CD4-positive, alpha-beta memory T cell (primary cell): ENCODE data around the gene FA2H. TPM values are rescaled to one million over a fixed set of nuclear protein-coding genes. Genes with fewer than 3 reads are reported as not detected.
"Not testable (repeated sequence)": the region's sequence is repeated elsewhere in the genome, so short reads cannot be mapped to it uniquely, and the experiment has no call there.

Source experiments
- CTCF ChIA-PET: fragments of 350-600 bp; sonication (Branson Sonifier 250); formaldehyde crosslinking; loops from one replicate; lab custom pipeline; 2021; ENCODE audit warnings: inconsistent platforms; ENCODE audit not compliant: partially characterized antibody; lab: Charles Lee
- POLR2A ChIA-PET: fragments of 350-600 bp; sonication (Branson Sonifier 250); formaldehyde crosslinking; loops from one replicate; lab custom pipeline; 2021; ENCODE audit not compliant: partially characterized antibody; lab: Charles Lee
- DNase-seq, 5 donors: peaks; one replicate each; pipeline versions ENCODE4 v3.0.0 to v3.0.0-alpha.2; 2020 to 2022; ENCODE audit warnings: mixed read lengths in 1 of 5
- H3K27ac ChIP-seq: one replicate; pipeline ENCODE4 v1.7.0; 2013; ENCODE audit warnings: low read depth, low read length
- H3K27me3 ChIP-seq: 2 replicates; pipeline ENCODE4 v1.7.0; 2013; ENCODE audit warnings: mild to moderate bottlenecking, low read length, moderate library complexity; ENCODE audit not compliant: insufficient read depth
- H3K36me3 ChIP-seq: 2 replicates; pipeline ENCODE4 v1.7.0; 2013; ENCODE audit warnings: mild to moderate bottlenecking, low read length, moderate library complexity; ENCODE audit not compliant: insufficient read depth
- H3K4me1 ChIP-seq: 2 replicates; pipeline ENCODE4 v1.7.0; 2013; ENCODE audit warnings: mild to moderate bottlenecking, low read length, moderate library complexity; ENCODE audit not compliant: insufficient read depth
- H3K4me3 ChIP-seq, 2 donors: one replicate each; pipeline ENCODE4 v1.7.0; 2013; ENCODE audit warnings: low read length in 2 of 2, mild to moderate bottlenecking in 1 of 2
- H3K9me3 ChIP-seq, 2 donors: one replicate each; pipeline ENCODE4 v1.7.0; 2013; ENCODE audit warnings: low read length in 2 of 2, control low read depth in 1 of 2; ENCODE audit not compliant: control insufficient read depth in 1 of 2
- H3K27ac Mint-ChIP-seq, 7 donors: one replicate each; pipeline ENCODE4 v1.8.0; 2020 to 2021; ENCODE audit warnings: mixed read lengths in 7 of 7, mild to moderate bottlenecking in 6 of 7, inconsistent platforms in 3 of 7, moderate library complexity in 3 of 7
- H3K27me3 Mint-ChIP-seq, 2 donors: one replicate each; pipeline ENCODE4 v1.8.0; 2020 to 2021; ENCODE audit warnings: mixed read lengths in 2 of 2
- H3K36me3 Mint-ChIP-seq, 2 donors: one replicate each; pipeline ENCODE4 v1.8.0; 2020 to 2021; ENCODE audit warnings: mixed read lengths in 2 of 2, inconsistent platforms in 1 of 2, mild to moderate bottlenecking in 1 of 2
- H3K4me1 Mint-ChIP-seq, 4 donors: one replicate each; pipeline ENCODE4 v1.8.0; 2020 to 2021; ENCODE audit warnings: mixed read lengths in 4 of 4, mild to moderate bottlenecking in 1 of 4
- H3K4me3 Mint-ChIP-seq, 8 donors: one replicate each; pipeline ENCODE4 v1.8.0; 2020 to 2021; ENCODE audit warnings: mixed read lengths in 8 of 8, mild to moderate bottlenecking in 7 of 8, moderate library complexity in 6 of 8, inconsistent platforms in 3 of 8
- H3K9me3 Mint-ChIP-seq, 8 donors: one replicate each; pipeline ENCODE4 v1.8.0; 2020 to 2021; ENCODE audit warnings: mixed read lengths in 8 of 8, mild to moderate bottlenecking in 5 of 8, inconsistent platforms in 3 of 8, moderate library complexity in 1 of 8
- intact Hi-C: fragments of 100-400 bp; cut with micrococcal nuclease; formaldehyde crosslinking; loops from one replicate; pipeline ENCODE4 v1.15.1; 2023
- polyA plus RNA-seq, 2 donors: library from polyadenylated mRNA; unstranded; fragments of 300-500 nt; fragmentation: Illumina TruSeq; gene quantifications; one replicate each; pipeline ENCODE4 v1.2.3, GENCODE V29; 2021
- total RNA-seq, 2 experiments: library from RNA; stranded (reverse); gene quantifications; one replicate each; pipeline ENCODE4 v1.2.3, GENCODE V29; 2021

FA2H gene
- total and polyA plus RNA-seq, 4 experiments from 2014 or later, result 0.17 to 0.21 TPM; not detected in 2

GRCh38 chr16:74800216-74800871 lies 25.7 kb upstream of the FA2H start:
- Mint-ChIP-seq H3K4me3 (no peak overlapping the region), H3K4me1 (no peaks in the 10 kb centered on the region), H3K36me3 (no peaks in the 10 kb centered on the region), H3K9me3 (peaks cover 2 to 27% (median 6%) of the 10 kb centered on the region in 8 donors), H3K27me3 (peaks cover 19 to 27% of the 10 kb centered on the region in 2 donors), H3K27ac (no peak overlapping the region)
- Histone ChIP-seq H3K4me1 (no peaks in the 10 kb centered on the region), H3K4me3 (no peak overlapping the region), H3K9me3 (no peaks in the 10 kb centered on the region), H3K27me3 (no peaks in the 10 kb centered on the region), H3K27ac (no peak overlapping the region), H3K36me3 (no peaks in the 10 kb centered on the region)
- ChIA-PET CTCF (no interaction called here), POLR2A (no interaction called here)
- DNase-seq, result no peak
- intact Hi-C loops, result no loop called here

GRCh38 chr16:74797414-74797813 lies 22.8 kb upstream of the FA2H start:
- DNase-seq, result no peak
- intact Hi-C loops, result no loop called here
- Mint-ChIP-seq H3K27me3 (peaks cover 20 to 35% of the 10 kb centered on the region in 2 donors), H3K36me3 (no peaks in the 10 kb centered on the region), H3K9me3 (peaks cover 2 to 24% (median 6%) of the 10 kb centered on the region in 8 donors), H3K4me3 (no peak overlapping the region), H3K4me1 (no peaks in the 10 kb centered on the region), H3K27ac (no peak overlapping the region)
- H3K4me1 ChIP-seq, result no peaks in the 10 kb centered on the region
- no peak overlapping the region for H3K4me3 ChIP-seq
- no peak overlapping the region for H3K27ac ChIP-seq
- no peaks in the 10 kb centered on the region for H3K27me3 ChIP-seq
- ChIA-PET CTCF (no interaction called here), POLR2A (no interaction called here)
- no peaks in the 10 kb centered on the region for H3K36me3 ChIP-seq
- no peaks in the 10 kb centered on the region for H3K9me3 ChIP-seq

- no peak for DNase-seq
- H3K36me3 Mint-ChIP-seq, result no peaks in the 10 kb centered on the region
- peaks cover 18 to 33% of the 10 kb centered on the region in 2 donors for H3K27me3 Mint-ChIP-seq
- intact Hi-C loops, result no loop called here
- no peak overlapping the region for H3K4me3 ChIP-seq
- no peak overlapping the region for H3K4me3 Mint-ChIP-seq
- H3K27ac ChIP-seq, result no peak overlapping the region
- H3K27me3 ChIP-seq, result no peaks in the 10 kb centered on the region
- H3K4me1 Mint-ChIP-seq, result no peaks in the 10 kb centered on the region
- H3K9me3 Mint-ChIP-seq, result peaks cover under 1 to 11% (median 3%) of the 10 kb centered on the region in 8 donors
- H3K27ac Mint-ChIP-seq, result no peak overlapping the region
- CTCF ChIA-PET, result no interaction called here
- POLR2A ChIA-PET, result no interaction called here
- H3K4me1 ChIP-seq, result no peaks in the 10 kb centered on the region
- no peaks in the 10 kb centered on the region for H3K36me3 ChIP-seq
- no peaks in the 10 kb centered on the region for H3K9me3 ChIP-seq
These were observed 20.5 kb upstream of the FA2H start for GRCh38 chr16:74795104-74795503.

GRCh38 chr16:74794668-74795067 lies 20.0 kb upstream of the FA2H start:
- Mint-ChIP-seq H3K27ac (no peak overlapping the region), H3K4me1 (no peaks in the 10 kb centered on the region), H3K4me3 (no peak overlapping the region), H3K36me3 (no peaks in the 10 kb centered on the region), H3K27me3 (peaks cover 19 to 33% of the 10 kb centered on the region in 2 donors), H3K9me3 (peaks cover 0 to 11% (median 2%) of the 10 kb centered on the region in 8 donors)
- H3K4me1 ChIP-seq, result no peaks in the 10 kb centered on the region
- no peaks in the 10 kb centered on the region for H3K9me3 ChIP-seq
- no peak overlapping the region for H3K27ac ChIP-seq
- intact Hi-C loops, result no loop called here
- no peaks in the 10 kb centered on the region for H3K36me3 ChIP-seq
- H3K27me3 ChIP-seq, result no peaks in the 10 kb centered on the region
- ChIA-PET POLR2A (no interaction called here), CTCF (no interaction called here)
- no peak for DNase-seq
- no peak overlapping the region for H3K4me3 ChIP-seq

- Mint-ChIP-seq H3K27ac (no peak overlapping the region), H3K4me1 (no peaks in the 10 kb centered on the region), H3K36me3 (no peaks in the 10 kb centered on the region), H3K27me3 (peaks cover 19 to 32% of the 10 kb centered on the region in 2 donors), H3K9me3 (peaks cover 0 to 11% (median 2%) of the 10 kb centered on the region in 8 donors), H3K4me3 (no peak overlapping the region)
- Histone ChIP-seq H3K4me3 (no peak overlapping the region), H3K27me3 (no peaks in the 10 kb centered on the region), H3K36me3 (no peaks in the 10 kb centered on the region), H3K9me3 (no peaks in the 10 kb centered on the region), H3K27ac (no peak overlapping the region), H3K4me1 (no peaks in the 10 kb centered on the region)
- intact Hi-C loops, result no loop called here
- DNase-seq, result no peak
- ChIA-PET CTCF (no interaction called here), POLR2A (no interaction called here)
These were observed 19.0 kb upstream of the FA2H start for GRCh38 chr16:74793571-74793970.

- ChIA-PET POLR2A (no interaction called here), CTCF (no interaction called here)
- no peaks in the 10 kb centered on the region for H3K36me3 Mint-ChIP-seq
- Histone ChIP-seq H3K9me3 (no peaks in the 10 kb centered on the region), H3K4me3 (no peak overlapping the region), H3K36me3 (no peaks in the 10 kb centered on the region), H3K27me3 (no peaks in the 10 kb centered on the region), H3K4me1 (no peaks in the 10 kb centered on the region), H3K27ac (no peak overlapping the region)
- H3K27ac Mint-ChIP-seq, result no peak overlapping the region
- peaks cover 23 to 27% of the 10 kb centered on the region in 2 donors for H3K27me3 Mint-ChIP-seq
- H3K9me3 Mint-ChIP-seq, result peaks cover 0 to 8% (median 2%) of the 10 kb centered on the region in 8 donors
- no peaks in the 10 kb centered on the region for H3K4me1 Mint-ChIP-seq
- intact Hi-C loops, result no loop called here
- no peak for DNase-seq
- H3K4me3 Mint-ChIP-seq, result no peak overlapping the region
These were observed 17.6 kb upstream of the FA2H start for GRCh38 chr16:74792225-74792624.

- DNase-seq, H3K9me3 ChIP-seq, POLR2A ChIA-PET, H3K36me3 Mint-ChIP-seq, CTCF ChIA-PET, H3K27ac ChIP-seq, intact Hi-C loops, H3K4me3 Mint-ChIP-seq, H3K4me1 ChIP-seq, H3K4me3 ChIP-seq, H3K27me3 ChIP-seq, H3K4me1 Mint-ChIP-seq, H3K27ac Mint-ChIP-seq, H3K9me3 Mint-ChIP-seq, H3K36me3 ChIP-seq: not testable (repeated sequence)
- H3K27me3 Mint-ChIP-seq, result peaks cover 23 to 27% of the 10 kb centered on the region in 2 donors
These were observed 17.1 kb upstream of the FA2H start for GRCh38 chr16:74791749-74792148.
